ENCODE results near the gene SERPINB8. TPM values are rescaled to one million over a fixed set of nuclear protein-coding genes. Genes with fewer than 3 reads are reported as not detected.

SERPINB8 gene
- total and polyA plus RNA-seq, 2 donors (not counting 3 experiments of a cell fraction or from before 2014, with no cell fraction given) = 15.3 to 25.7 TPM

DNA sequence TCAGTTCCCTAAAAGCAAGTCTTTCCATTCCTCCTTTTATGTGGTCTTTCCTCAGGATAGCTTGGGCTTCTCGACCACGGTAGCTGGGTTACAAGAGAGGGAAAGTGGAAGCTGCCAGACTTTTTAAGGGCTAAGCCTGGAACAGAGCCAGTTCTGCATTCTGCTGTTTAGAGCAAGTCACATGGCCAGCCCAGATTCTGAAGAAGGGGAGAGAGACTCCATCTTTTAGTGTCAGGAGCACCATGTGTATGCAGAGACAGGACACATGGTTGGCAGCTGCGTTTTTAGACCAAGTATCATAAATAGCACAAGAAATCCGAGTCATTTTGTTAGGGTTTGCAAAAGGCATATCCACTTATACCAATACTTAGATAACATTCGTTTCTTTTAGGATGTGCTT, 16.1 kb upstream of the SERPINB8 start:
- Histone ChIP-seq H3K4me3 (replicated peaks in 1 of 3; ENCODE audit: insufficient read depth in 1 of 3, low read depth in 1 of 3, low read length in 3 of 3) (no peak overlapping the region), H3K79me2 (ENCODE audit: control insufficient read depth, insufficient read depth, low read length) (no peaks in the 10 kb centered on the region), H4K20me1 (replicated peaks; ENCODE audit: control insufficient read depth, extremely low read depth, insufficient read depth, low read length) (no peaks in the 10 kb centered on the region), H3K4me1 (ENCODE audit: control insufficient read depth, extremely low read depth, insufficient read depth, low read length) (peaks cover 2% of the 10 kb centered on the region), H2AFZ (ENCODE audit: low read depth, low read length) (no peak overlapping the region), H3K27me3 (ENCODE audit: control insufficient read depth in 2 of 2, insufficient read depth in 2 of 2, low read length in 2 of 2) (peaks cover 9 to 27% of the 10 kb centered on the region in 2 experiments), H3K9ac (replicated peaks; ENCODE audit: extremely low read depth, insufficient read depth, low read length) (no peak overlapping the region), H3K9me1 (replicated peaks; ENCODE audit: control insufficient read depth, extremely low read depth, insufficient read depth, low read length) (no peaks in the 10 kb centered on the region), H3K9me3 (replicated peaks; ENCODE audit: control insufficient read depth, insufficient read depth, low read length) (no peaks in the 10 kb centered on the region), H3K27ac (ENCODE audit: insufficient read depth, low read depth, low read length) (no peak overlapping the region), H3K4me2 (ENCODE audit: insufficient read depth, low read length) (no peak overlapping the region), H3K36me3 (ENCODE audit: control insufficient read depth in 2 of 2, extremely low read depth in 1 of 2, insufficient read depth in 2 of 2, low read length in 2 of 2) (no peaks in the 10 kb centered on the region)
- TF ChIP-seq, protein P1, sequence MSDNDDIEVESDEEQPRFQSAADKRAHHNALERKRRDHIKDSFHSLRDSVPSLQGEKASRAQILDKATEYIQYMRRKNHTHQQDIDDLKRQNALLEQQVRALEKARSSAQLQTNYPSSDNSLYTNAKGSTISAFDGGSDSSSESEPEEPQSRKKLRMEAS (IDR thresholded peaks at IDR 0.05; ENCODE audit: insufficient read depth, insufficient read length) = no peak
- TF ChIP-seq JUN (IDR thresholded peaks at IDR 0.05; ENCODE audit: borderline replicate concordance, insufficient read depth, insufficient read length, low read depth) (no peak), GATA2 (IDR thresholded peaks at IDR 0.05; ENCODE audit: insufficient read depth, insufficient read length, low read depth, low read length) (no peak), POLR2A (IDR thresholded peaks at IDR 0.05; ENCODE audit: low read depth, low read length) (no peak), FOS (IDR thresholded peaks at IDR 0.05; ENCODE audit: borderline replicate concordance, insufficient read depth, low read length) (no peak), POLR2AphosphoS5 (IDR thresholded peaks at IDR 0.05; ENCODE audit: insufficient read depth, low read depth, low read length) (no peak), MYC (IDR thresholded peaks at IDR 0.05; ENCODE audit: low read depth, low read length) (no peak), EZH2 (IDR thresholded peaks at IDR 0.05; ENCODE audit: borderline replicate concordance, low read depth, low read length, severe bottlenecking) (no peak)
- TF ChIP-seq, protein P2, sequence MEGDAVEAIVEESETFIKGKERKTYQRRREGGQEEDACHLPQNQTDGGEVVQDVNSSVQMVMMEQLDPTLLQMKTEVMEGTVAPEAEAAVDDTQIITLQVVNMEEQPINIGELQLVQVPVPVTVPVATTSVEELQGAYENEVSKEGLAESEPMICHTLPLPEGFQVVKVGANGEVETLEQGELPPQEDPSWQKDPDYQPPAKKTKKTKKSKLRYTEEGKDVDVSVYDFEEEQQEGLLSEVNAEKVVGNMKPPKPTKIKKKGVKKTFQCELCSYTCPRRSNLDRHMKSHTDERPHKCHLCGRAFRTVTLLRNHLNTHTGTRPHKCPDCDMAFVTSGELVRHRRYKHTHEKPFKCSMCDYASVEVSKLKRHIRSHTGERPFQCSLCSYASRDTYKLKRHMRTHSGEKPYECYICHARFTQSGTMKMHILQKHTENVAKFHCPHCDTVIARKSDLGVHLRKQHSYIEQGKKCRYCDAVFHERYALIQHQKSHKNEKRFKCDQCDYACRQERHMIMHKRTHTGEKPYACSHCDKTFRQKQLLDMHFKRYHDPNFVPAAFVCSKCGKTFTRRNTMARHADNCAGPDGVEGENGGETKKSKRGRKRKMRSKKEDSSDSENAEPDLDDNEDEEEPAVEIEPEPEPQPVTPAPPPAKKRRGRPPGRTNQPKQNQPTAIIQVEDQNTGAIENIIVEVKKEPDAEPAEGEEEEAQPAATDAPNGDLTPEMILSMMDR (IDR thresholded peaks at IDR 0.05; ENCODE audit: extremely low read depth in 1 of 2, insufficient read depth in 1 of 2, low read depth in 1 of 2, low read length in 2 of 2) = no peak
- FAIRE-seq (no peak), DNase-seq (ENCODE audit: low read depth, low spot score) (no peak)
- ChIA-PET POLR2A (no interaction called here), CTCF (interaction anchor here (0.9 to 3.8 kb wide), 2 partner anchors 10 to 17 kb away, joined by 3 to 21 read pairs; no protein-coding TSS in a partner anchor)
- no TSS peak for BruUV-seq (replicated peaks)
- intact Hi-C loops (cut with micrococcal nuclease) = no loop called here
- dilution Hi-C loops (cut with MboI; ENCODE audit: extremely low pct_ligation_motif_present, low sequenced_read_pairs) = no loop called here
